DOHH2 (cell line): ENCODE results near the gene OR14A16.

Experiments used
- CTCF ChIP-seq: fragments of 200-600 bp; sonication (generic); IDR thresholded peaks from one replicate; pipeline ENCODE4 v1.5.1; 2014; ENCODE audit warnings: antibody characterized with exemption, mild to moderate bottlenecking, low read depth, low read length; ENCODE audit not compliant: poor library complexity, severe bottlenecking
- EZH2phosphoT487 ChIP-seq: fragments of 200-600 bp; sonication (generic); IDR thresholded peaks from 2 replicates; pipeline ENCODE4 v1.6.1; 2017; ENCODE audit warnings: borderline replicate concordance, mild to moderate bottlenecking, antibody characterized with exemption, low read length, moderate library complexity, mixed read lengths

DNA sequence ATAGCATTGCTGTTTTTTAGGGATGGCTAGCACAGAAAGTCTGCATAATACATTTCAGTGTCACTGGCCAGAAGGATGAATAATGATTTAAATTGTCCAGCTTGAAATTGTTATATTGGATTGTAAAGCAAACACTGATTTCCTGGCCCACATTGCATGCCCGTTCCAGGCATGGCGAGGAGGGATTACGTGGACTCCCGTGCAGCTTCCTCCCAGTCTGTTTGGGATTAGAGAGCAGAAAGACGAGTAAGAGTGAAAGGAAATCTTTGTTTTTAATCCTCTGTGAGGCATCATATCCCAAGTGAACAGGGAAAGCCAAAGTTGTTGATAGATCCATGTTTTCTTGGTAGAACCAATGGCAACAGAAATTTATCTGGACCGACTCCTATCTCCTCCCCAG lies 41.5 kb upstream of the OR14A16 start:
- no peak for TF ChIP-seq CTCF
- TF ChIP-seq EZH2phosphoT487: no peak
